ENCODE data around the gene AKAP7.
"Not testable (repeated sequence)": the region's sequence is repeated elsewhere in the genome, so short reads cannot be mapped to it uniquely, and the experiment has no call there.

Gene AKAP7

DNA sequence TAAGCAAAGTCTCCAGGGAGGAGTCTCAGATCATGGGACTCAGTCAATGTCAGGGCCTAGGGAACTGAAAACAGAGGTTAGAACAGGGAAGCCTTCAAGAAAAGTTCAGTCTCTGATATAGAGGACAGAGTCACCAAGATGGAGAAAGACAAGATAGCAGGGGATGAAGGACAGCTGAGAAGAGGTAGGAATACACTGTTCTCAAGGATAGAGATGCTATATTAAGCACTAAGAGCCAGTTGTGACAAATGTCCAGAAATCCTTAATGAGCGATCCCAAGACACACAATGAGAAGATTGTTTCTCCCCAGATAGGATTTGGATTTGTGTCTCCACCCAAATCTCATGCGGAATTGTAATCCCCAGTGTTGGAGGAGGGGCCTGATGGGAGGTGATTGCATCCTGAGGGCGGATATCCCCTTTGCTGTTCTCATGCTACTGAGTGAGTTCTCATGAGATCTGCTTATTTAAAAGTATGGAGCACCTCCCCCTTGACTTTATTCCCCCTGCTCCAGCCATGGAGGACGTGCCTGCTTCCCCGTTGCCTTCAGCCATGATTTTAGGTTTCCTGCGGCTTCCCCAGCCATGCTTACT, 168.2 kb downstream of the AKAP7 start:
- no peak for DNase-seq

DNA sequence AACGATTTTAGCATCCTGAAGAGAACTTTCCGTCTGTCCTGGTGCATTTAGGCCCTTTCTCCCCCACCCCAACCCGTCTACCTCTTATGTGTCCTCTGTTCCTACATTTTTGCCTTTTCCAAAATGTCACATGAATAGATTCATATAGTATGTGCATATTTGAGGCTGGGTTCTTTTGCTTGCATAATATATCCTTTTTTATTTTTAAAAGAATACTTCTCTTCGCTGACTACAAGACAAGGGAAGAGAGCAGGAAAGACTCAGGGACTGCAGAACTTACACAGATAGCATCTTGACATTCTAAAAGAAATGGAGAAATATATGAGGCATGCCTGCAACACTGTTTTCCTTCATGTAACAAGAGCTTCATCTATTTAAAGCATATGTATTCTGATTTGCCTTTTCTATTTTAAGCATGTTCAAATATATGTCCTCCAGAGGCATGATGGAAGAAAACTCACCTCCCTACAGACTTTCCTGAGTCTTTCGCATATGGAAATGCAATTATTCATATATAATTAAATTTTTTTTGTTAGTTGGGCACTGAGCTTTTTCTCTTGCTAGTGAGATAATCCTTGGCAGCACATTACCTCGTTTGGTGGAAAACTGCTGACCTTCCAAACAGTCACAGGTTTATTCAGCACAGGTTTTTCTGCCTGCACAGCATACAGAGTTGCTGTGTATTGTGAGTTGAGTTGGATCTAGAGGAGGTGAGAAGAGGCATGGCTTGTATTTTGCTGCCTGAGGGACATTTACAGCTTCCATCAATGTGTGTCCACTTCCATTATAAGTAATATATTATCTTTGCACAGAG, 170.0 kb downstream of the AKAP7 start:
- no peak for DNase-seq

DNA sequence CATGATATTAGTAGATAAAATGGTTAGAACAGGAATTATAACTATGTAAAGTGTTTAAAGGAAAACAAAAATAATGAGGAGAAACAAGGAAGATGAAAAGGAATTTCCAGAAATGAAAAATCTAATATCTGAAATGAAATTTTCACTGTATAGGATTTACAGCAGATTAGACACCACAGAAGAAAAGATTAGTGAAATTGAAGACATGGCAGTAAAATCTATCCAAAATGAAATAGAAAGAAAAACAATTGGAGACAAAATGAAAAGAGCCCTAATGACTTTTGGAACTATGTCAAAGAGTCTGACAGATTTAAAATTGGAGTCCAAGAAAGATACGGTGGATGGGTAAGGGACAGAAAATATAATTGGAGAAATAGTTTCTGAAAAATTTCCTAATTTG, 174.2 kb downstream of the AKAP7 start:
- DNase-seq: no peak

DNA sequence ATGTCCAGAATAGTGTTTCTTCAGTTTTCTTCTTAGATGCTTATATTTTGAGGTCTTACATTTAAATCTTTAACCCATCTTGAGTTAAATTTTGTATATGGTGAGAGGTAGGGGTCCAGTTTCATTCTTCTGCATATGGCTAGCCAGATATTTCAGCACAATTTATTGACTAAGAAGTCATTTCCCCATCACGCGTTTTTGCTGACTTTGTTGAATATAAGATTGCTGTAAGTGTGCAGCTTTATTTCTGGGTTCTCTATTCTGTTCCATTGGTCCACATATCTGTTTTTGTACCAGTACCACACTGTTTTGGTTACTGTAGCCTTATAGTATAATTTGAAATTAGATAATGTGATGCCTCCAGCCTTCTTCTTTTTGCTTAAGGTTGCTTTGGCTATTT, 179.6 kb downstream of the AKAP7 start:
- no peak for DNase-seq

GRCh38 chr6:131316654-131317053, 181.4 kb downstream of the AKAP7 start:
- DNase-seq: no peak

GRCh38 chr6:131317516-131317915, 182.2 kb downstream of the AKAP7 start:
- no peak for DNase-seq

DNA sequence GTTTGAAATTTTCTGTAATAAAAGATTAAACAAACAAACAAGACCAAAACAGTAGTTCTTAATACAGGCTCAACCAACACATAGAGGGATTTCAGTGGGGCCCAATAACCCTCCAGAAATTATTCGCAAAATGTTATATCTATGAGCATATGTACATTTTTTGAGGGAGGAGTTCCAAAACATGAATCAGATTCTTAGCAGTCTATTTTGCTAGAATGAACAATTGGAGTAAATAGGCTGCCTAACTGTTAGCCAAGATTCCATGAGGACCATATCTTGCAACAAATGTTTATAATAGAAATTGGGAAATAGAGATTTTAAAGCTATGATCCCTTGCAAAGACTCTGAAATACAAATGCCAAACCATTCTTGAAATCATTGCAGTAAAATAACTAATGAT, 186.3 kb downstream of the AKAP7 start:
- no peak for DNase-seq

DNA sequence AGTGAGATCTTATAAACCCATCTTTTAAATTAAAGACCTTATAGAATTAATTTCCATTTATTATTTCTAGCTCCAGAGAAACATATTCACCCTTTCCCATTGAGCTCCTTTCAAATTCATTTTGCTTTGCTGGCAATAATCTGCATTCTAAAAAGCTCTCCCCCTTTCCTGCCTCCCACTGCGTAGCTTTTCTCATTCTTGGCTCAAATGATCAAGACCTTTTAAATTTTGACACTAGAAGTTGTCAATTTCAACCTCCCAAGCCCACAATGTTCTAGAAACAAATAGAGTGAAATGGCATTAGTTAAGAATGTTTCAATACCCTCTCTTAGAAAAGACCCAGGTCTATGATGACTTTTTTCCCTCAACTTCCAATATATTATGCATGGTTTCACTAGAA, 186.9 kb downstream of the AKAP7 start:
- DNase-seq: no peak

- not testable (repeated sequence) for DNase-seq
Measured at GRCh38 chr6:131325669-131326068, 190.4 kb downstream of the AKAP7 start.

DNA sequence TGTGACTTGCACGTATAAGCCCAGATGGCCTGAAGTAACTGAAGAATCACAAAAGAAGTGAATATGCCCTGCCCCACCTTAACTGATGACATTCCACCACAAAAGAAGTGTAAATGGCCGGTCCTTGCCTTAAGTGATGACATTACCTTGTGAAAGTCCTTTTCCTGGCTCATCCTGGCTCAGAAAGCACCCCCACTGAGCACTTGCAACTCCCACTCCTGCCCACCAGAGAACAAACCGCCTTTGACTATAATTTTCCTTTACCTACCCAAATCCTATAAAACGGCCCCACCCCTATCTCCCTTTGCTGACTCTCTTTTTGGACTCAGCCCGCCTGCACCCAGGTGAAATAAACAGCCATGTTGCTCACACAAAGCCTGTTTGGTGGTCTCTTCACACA, 193.5 kb downstream of the AKAP7 start:
- not testable (repeated sequence) for DNase-seq

DNA sequence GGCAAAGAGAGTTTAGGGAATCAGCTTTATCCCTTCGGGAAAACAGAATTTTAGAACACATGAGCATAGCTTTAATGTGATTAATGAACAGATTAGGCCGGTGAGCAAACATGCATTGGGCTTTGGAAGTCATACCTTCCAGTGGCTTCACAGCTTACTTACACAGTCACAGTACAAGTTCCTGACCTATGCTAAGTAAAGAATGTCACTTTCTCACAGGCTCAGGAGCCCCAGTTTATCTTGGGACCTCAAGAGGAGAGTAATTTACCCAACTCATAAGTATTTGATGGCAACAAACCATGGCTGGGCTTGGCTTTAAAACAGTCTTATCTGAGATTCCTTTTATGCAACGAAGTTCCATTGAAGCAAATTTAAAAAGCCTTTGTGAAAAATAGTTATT, 195.9 kb downstream of the AKAP7 start:
- DNase-seq: no peak

DNA sequence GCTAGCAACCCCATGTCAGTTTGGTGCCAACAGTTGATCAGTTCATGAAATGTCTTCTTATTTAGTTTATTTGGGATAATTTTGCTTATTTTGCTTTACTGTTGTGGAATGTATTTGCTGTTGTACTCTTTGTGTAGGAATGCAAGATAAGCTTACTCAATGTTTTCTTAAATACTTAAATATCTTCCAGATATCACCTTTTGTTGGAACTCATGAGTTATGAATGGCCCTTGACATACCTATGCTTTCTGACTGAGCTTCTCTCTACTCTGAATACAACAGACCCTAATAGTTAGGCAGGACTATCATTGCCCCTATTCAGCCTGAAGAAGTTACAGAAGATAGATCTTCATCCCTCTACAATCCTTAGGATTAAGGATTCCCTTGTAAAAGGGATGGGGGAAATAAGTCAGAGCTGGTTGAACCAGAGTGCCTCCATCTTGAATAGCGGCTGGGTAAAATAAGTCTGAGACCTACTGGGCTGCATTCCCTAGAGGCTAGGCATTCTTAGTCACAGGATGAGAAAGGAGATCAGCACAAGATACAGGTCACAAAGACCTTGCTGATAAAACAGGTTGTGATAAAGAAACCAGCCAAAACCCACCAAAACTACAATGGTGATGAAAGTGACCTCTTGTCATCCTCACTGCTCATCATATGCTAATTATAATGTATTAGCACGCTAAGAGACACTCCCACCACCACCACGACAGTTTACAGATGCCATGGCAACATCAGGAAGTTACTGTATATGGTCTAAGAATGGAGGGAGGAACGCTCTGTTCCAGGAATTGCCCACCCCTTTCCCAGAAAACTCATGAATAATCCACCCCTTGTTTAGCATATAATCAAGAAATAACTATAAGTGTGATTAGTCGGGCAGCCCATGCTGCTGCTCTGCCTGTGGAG, 196.9 kb downstream of the AKAP7 start:
- no peak for DNase-seq
